Measurements from ENCODE around the gene PYGO2.

DNA sequence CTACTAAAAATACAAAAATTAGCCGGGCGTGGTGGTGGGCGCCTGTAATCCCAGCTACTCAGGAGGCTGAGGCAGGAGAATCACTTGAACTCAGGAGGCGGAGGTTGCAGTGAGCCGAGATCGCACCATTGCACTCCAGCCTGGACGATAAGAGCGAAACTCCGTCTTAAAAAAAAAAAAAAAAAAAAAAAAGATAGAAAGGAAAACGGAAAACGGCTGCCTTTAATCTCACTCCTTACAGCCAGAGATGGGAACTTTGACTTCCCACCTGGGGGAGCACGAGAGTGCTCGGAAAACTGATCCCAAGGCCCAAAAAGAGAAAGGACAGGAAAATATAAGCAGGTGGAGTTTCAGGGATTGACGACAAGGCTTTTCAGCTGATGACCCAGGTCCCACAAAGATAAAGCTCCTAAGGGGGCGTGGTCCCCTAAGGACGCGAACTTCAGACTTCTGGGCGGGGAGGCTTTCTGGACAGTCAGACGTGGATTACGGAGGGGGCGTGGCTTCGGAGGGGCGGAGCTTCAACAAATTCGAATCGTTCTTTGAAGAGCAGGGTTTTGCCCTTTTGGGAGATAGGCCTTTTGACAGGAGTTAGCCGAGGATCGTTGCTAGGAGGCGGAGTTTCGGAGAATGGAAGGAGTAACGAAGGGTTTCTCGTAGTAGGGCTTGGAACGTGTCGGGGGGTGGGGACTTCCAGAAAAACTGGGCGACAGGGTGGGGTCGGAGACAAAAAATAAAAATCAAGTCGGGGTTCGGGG is 11.9 kb upstream of the PYGO2 start:
- TF ChIP-seq CTCF (conservative IDR thresholded peaks at IDR 0.05) (no peak), ZFX (IDR thresholded peaks at IDR 0.05) (no peak)
